HG03442 (cell line): ENCODE results near the gene CAPN11.

Experiments
- ATAC-seq: cut with Tn5 transposase; IDR thresholded peaks from one replicate; pipeline ENCODE4 v1.9.1; 2021; ENCODE audit warnings: mild to moderate bottlenecking, moderate library complexity; ENCODE audit not compliant: unreplicated experiment

Gene CAPN11

GRCh38 chr6:44202332-44202971 lies 43.8 kb downstream of the CAPN11 start:
- ATAC-seq, result no peak

- no peak for ATAC-seq
Measured at GRCh38 chr6:44202972-44203750, 44.5 kb downstream of the CAPN11 start.

DNA sequence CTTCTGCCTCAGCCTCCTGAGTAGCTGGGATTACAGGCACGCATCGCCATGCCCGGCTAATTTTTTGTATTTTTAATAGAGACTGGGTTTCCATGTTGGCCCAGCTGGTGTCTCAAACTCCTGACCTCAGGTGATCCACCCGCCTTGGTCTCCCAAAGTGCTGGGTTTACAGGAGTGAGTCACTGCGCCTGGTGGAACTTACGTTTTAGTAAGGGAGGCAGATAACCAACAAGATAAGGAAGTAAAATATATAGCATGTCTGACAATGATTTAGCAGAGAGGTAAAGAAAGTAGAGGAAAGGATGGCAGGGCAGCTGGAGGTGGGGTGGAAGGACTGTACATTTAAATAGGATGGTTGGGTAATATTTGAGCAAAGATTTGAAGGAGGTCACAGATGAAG lies 45.3 kb downstream of the CAPN11 start:
- no peak for ATAC-seq

- no peak for ATAC-seq
Measured at GRCh38 chr6:44207966-44208365, 49.3 kb downstream of the CAPN11 start.

DNA sequence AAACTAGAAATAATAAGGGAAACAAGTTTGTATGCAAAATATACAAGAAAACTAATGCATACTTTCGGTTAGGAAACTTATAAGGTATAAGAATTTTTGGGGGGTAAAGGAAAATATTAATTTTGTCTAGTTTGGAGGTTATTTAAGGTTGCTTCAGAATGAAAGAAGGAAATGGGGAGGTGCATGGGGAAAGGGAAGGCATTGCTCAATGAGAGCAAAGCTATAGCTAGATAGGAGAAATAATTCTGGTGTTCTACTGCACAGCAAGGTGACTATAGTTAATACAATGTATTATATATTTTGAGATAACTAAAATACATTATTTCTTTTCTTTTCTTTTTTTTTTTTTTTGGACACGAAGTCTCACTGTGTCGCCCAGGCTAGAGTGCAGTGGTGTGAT lies 52.7 kb downstream of the CAPN11 start:
- no peak for ATAC-seq

DNA sequence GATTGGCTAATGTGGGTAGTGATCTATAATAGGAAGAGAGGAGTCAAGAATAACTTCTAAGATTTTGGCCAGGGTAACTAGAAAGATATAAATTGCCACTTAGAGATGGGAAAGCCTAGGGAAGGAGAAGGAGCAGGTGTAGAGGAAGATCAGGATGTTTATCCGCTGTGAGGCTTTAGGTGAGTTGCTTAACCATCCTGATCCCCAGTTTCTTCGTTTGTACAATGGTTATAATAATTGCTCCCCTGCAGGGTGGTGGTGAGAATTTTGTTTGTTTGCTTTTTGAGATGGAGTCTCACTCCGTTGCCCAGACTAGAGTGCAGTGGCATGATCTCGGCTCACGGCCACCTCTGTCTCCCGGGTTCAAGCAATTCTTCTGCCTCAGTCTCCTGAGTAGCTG lies 55.7 kb downstream of the CAPN11 start:
- no peak for ATAC-seq

- ATAC-seq, result no peak
Measured at GRCh38 chr6:44216677-44217331, 58.2 kb downstream of the CAPN11 start, which contains the start of gene MYMX. TSS of gene MYMX (plus strand) at chr6:44216926. CDS start at chr6:44217472, 546 bp downstream.

DNA sequence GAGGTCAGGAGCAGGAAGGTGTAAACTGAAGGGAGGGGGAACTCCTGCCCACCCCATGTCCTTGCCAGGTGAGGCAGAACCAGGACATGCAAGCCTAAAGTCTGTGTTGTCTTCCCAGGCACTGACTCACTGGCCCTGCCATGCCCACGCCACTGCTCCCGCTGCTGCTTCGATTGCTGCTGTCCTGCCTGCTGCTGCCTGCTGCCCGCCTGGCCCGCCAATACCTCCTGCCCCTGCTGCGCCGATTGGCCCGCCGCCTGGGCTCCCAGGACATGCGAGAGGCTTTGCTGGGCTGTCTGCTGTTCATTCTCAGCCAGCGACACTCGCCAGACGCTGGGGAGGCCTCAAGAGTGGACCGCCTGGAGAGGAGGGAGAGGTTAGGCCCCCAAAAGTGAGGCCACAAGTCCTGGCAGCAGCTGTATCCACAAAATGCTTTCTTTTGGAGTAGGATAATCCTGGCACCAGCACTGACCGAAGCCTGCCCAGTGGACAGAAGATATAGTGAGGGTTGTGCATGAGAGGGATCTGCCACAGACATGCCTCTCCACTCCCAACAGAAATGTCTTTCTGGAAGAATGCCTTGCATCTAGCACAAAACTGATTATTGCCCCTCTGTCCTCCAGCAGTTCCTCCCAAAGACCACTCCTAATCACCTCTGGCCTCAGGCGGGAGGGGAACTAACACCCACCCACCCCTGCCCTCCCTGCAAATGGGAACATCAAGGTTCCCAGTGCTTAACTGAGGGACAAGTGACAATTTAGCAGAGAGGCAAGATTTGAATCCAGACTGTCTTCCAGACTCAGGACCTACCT lies 58.9 kb downstream of the CAPN11 start:
- ATAC-seq, result no peak

DNA sequence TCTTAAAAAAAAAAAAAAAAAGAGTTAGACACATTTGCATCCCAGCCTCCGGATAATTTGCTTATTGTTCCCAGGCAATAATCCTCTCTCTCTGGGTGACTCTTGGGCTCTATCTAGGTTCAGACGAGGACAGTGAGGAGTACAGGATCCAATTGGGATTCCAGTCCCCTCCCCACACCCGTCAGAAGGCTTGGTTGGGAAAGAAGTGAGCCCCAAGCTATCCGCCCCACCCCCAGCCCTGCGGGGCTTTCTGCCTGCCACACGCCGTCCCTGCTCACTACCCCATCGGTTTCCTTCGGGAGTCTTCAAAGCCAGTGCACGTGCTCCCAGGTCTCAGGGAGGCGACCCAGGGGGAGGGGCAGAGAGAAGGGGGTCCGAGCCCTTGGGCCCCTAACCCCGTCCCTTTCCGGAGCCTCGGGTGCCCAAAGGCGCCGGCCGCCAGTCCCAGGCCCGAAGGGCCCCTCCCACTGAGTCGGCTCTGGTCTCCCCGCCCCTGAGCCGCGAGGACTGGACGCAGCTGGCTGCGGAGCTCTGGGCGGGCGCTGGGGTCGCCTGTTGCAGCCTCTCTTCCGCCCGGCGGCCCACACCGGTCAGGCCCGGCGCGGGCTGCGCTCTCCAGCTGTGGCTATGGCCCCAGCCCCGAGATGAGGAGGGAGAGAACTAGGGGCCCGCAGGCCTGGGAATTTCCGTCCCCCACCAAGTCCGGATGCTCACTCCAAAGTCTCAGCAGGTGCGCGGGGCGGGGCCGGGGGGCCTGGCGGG lies 60.6 kb downstream of the CAPN11 start:
- peak; percentile 53 for ATAC-seq

GRCh38 chr6:44219815-44220784 lies 61.5 kb downstream of the CAPN11 start:
- no peak for ATAC-seq

DNA sequence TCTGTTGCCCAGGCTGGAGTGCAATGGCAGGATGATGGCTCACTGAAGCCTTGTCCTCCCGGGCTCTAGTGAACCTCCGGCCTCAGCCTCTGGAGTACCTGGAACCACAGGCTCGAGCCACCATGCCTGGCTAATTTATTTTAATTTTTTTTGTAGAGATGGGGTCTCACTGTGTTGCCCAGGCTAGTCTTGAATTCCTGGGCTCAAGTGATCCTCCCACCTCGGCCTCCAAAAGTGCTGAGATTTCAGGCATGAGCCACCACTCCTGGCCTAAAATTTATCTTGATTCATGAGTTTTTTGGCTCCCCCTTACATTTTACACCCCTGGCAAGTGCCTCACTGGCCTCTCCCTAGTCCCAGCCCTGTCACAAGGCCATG lies 62.3 kb downstream of the CAPN11 start:
- no peak for ATAC-seq

DNA sequence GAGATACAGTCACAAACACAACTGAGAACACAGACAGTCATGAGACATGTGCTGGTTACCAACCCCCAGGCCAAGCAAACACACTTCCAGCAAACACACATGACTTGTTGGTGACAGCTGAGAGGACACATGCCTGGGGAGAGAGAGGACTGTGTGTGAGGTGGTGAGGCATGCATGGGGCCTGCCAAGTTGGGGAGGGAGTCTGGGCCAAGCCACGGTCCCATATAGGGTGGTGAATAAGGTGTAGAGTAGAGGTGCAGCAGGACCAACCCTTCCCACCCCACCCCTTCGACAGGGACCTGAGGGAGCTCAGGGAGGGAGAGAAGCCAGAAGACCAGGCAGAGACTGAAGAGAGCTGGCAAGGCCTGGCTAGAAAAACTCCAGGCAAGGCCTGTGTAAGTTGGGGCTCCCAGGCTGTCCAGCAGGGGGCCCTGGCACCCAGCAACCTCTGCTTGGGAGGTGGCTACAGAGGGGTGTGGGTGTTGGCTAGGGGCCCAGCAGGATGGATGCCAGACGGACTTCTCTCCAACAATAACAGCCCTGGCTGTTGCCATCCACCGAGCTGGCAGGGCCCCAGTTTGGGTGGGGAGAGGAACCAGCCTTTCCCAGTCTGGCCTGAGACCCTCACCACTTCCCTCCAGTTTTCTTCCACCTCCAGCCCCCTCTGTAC lies 62.8 kb downstream of the CAPN11 start:
- ATAC-seq, result peak; percentile 39

DNA sequence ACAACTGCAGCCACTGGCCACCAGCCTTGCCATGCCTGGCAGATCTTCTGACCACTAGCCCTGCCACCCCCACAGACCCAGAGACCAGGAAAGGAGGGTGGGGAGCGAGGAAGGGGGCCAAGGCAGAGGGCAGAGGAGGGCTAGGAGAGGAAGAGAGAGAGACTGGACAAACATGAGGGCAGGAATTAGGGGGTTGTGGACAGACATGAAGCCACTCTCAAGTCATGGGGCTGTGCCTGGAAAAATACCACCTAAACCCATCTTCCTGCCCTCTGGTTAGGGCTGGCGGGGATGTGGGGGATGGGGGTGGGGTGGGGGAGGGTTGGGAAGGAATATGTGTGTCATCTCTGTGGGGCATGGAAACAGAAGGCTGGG lies 63.3 kb downstream of the CAPN11 start:
- ATAC-seq, result no peak

DNA sequence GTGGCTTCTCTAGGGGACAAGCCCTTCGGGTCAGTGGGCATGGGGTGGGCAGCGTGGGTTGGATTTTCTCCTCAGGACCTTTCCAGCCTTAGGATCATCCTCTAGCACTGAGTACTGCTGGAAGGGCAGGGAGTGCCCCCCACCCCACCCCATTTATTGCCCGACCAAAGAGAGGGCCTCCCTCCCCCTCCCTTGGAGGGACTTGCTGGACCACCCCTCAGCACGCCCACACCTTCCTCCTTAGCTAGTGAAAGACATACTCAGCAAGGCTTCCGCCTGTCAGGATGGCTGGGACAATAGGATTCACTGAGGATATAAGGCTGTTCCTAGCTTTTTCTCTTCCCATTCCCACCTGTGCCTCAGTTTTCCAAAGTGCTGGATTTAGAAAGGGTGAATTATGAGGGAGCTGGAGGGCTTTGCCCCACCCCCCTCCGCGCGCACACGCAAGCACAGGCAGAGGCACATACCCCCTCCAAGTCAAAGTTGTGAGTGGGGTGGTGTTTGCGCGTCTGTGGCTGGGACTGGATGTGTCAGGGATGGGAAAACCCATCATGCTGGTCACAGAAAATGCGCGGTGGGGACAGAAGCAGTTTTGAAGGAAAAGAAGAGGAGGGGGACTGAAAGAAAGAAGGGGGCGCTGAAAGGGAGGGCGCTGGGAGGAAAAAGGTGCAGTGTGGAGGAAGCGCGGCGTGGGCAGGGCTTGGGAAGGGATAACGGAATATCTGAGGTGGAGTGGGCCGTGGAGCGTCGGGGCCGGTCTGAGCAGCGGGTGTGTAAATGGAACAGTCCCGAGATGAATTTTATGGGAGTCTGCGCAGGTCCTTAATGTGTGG lies 64.1 kb downstream of the CAPN11 start:
- ATAC-seq, result no peak

GRCh38 chr6:44223319-44224028 lies 64.9 kb downstream of the CAPN11 start, which contains the start of gene SLC29A1:
TSS of gene SLC29A1 (plus strand) at chr6:44223595. CDS start at chr6:44227314, 3,719 bp downstream.
- ATAC-seq, result peak; percentile 40

DNA sequence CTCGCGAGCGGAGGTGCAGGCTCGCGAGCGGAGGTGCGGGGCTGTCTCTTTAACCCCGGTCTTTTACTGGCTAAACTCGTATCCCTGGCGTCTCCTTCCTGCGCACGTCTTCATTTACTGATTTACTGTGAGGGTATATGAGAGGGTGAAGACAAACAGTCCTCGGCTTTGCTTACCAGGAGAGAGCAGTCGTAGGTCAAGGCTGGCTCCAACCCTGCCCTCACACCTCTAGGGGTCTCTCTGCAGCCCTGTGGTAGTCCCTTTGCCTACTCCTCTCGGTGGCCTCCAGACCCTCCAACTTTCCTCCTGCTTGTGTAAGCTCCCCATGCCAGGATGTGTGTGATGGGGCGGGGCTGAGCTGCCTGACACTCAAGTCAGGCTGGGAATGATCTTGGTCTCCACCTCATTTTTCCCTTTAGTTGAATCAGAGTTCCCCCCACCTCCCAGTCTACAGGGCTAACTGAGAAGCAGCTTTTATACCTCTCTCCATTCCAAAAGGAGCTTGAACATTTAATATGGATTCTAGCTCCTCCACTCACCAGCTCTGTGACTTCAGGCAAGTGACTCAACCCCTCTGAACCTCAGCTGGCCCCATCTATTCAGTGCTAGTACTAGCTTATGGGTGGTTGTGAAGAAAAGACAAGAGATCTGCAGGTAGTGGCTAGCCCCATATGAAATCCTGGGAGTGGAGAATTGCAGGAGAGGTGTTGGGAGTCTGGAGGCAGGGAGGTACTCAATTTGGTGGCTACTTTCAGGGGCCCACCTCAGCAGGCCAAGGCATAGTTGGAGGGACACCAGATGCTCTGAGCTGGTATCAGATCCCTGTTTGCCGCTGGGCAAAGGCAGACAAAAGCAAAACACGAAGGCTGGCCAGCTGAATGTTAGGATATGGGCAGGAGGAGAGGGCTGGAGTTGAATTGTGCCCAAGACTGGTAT lies 65.7 kb downstream of the CAPN11 start:
- no peak for ATAC-seq
